Osteocyte (in vitro differentiated cells): ENCODE measurements around the gene CYB5R4. TPM values are rescaled to one million over a fixed set of nuclear protein-coding genes. Genes with fewer than 3 reads are reported as not detected.
"Not testable (repeated sequence)": the region's sequence is repeated elsewhere in the genome, so short reads cannot be mapped to it uniquely, and the experiment has no call there.

Experiments
- DNase-seq: peaks from one replicate; pipeline ENCODE4 v3.0.0; 2021; ENCODE audit warnings: mixed read lengths; ENCODE audit not compliant: unreplicated experiment; ENCODE audit errors: extremely low spot score
- H3K27ac Mint-ChIP-seq: one replicate; pipeline ENCODE4 v1.8.0; 2021; ENCODE audit warnings: mild to moderate bottlenecking, mixed read lengths; ENCODE audit not compliant: unreplicated experiment
- H3K27me3 Mint-ChIP-seq: one replicate; pipeline ENCODE4 v1.8.0; 2021; ENCODE audit warnings: mixed read lengths; ENCODE audit not compliant: unreplicated experiment
- H3K36me3 Mint-ChIP-seq: one replicate; pipeline ENCODE4 v1.8.0; 2021; ENCODE audit warnings: mixed read lengths; ENCODE audit not compliant: unreplicated experiment
- H3K4me1 Mint-ChIP-seq: one replicate; pipeline ENCODE4 v1.8.0; 2021; ENCODE audit warnings: mixed read lengths; ENCODE audit not compliant: unreplicated experiment
- H3K4me3 Mint-ChIP-seq: one replicate; pipeline ENCODE4 v1.8.0; 2021; ENCODE audit warnings: mild to moderate bottlenecking, moderate library complexity, mixed read lengths; ENCODE audit not compliant: unreplicated experiment
- H3K9me3 Mint-ChIP-seq: one replicate; pipeline ENCODE4 v1.8.0; 2021; ENCODE audit warnings: mixed read lengths; ENCODE audit not compliant: unreplicated experiment
- CTCF ChIP-seq: fragments of 200-600 bp; sonication (generic); IDR thresholded peaks from 2 replicates; pipeline ENCODE4 v1.5.0; 2021; ENCODE audit warnings: antibody characterized with exemption, mild to moderate bottlenecking, moderate library complexity
- total RNA-seq: library from RNA; stranded (reverse); gene quantifications from 2 replicates; pipeline ENCODE4 v1.2.1, GENCODE V29; 2021

Gene CYB5R4
- total RNA-seq, 1 donor from 2014 or later, result 10.9 TPM

- Mint-ChIP-seq H3K4me3 (no peak overlapping the region), H3K27me3 (no peaks in the 10 kb centered on the region), H3K36me3 (peaks cover 19% of the 10 kb centered on the region), H3K4me1 (no peaks in the 10 kb centered on the region), H3K9me3 (peaks cover 7% of the 10 kb centered on the region), H3K27ac (no peak overlapping the region)
- TF ChIP-seq CTCF, result no peak
- no peak for DNase-seq
Measured at GRCh38 chr6:83921315-83921714, 61.8 kb downstream of the CYB5R4 start.

- no peak for TF ChIP-seq CTCF
- Mint-ChIP-seq H3K4me3 (no peak overlapping the region), H3K9me3 (peaks cover 7% of the 10 kb centered on the region)
Measured at GRCh38 chr6:83927470-83927869, 68.0 kb downstream of the CYB5R4 start.

GRCh38 chr6:83928286-83928685 is 68.8 kb downstream of the CYB5R4 start:
- Mint-ChIP-seq H3K27me3 (no peaks in the 10 kb centered on the region), H3K4me3 (no peak overlapping the region), H3K4me1 (no peaks in the 10 kb centered on the region), H3K27ac (no peak overlapping the region), H3K36me3 (peaks cover 30% of the 10 kb centered on the region), H3K9me3 (peaks cover 7% of the 10 kb centered on the region)
- no peak for TF ChIP-seq CTCF
- no peak for DNase-seq

More at GRCh38 chr6:83927470-83927869, 68.0 kb downstream of the CYB5R4 start:
- Mint-ChIP-seq H3K27ac (no peak overlapping the region), H3K27me3 (no peaks in the 10 kb centered on the region), H3K4me1 (no peaks in the 10 kb centered on the region), H3K36me3 (peaks cover 32% of the 10 kb centered on the region)
- DNase-seq, result no peak

- H3K4me1 Mint-ChIP-seq, H3K27me3 Mint-ChIP-seq, DNase-seq, H3K27ac Mint-ChIP-seq, H3K4me3 Mint-ChIP-seq: not testable (repeated sequence)
- Mint-ChIP-seq H3K9me3 (peaks cover 16% of the 10 kb centered on the region), H3K36me3 (peaks cover 13% of the 10 kb centered on the region)
Measured at GRCh38 chr6:83946201-83946833, 86.8 kb downstream of the CYB5R4 start.

- DNase-seq, H3K27me3 Mint-ChIP-seq, H3K27ac Mint-ChIP-seq, H3K36me3 Mint-ChIP-seq, H3K4me3 Mint-ChIP-seq, H3K4me1 Mint-ChIP-seq: not testable (repeated sequence)
- peaks cover 16% of the 10 kb centered on the region for H3K9me3 Mint-ChIP-seq
Measured at GRCh38 chr6:83947983-83948382, 88.5 kb downstream of the CYB5R4 start.

GRCh38 chr6:83948851-83949250 is 89.4 kb downstream of the CYB5R4 start:
- no peaks in the 10 kb centered on the region for H3K27me3 Mint-ChIP-seq
- peaks cover 16% of the 10 kb centered on the region for H3K9me3 Mint-ChIP-seq
- peaks cover 5% of the 10 kb centered on the region for H3K4me1 Mint-ChIP-seq
- no peak for TF ChIP-seq CTCF
- H3K4me3 Mint-ChIP-seq, result no peak overlapping the region
- H3K36me3 Mint-ChIP-seq, result no peaks in the 10 kb centered on the region
- DNase-seq, result no peak
- H3K27ac Mint-ChIP-seq, result no peak overlapping the region

- H3K4me1 Mint-ChIP-seq, DNase-seq, H3K9me3 Mint-ChIP-seq, H3K27me3 Mint-ChIP-seq, H3K36me3 Mint-ChIP-seq, H3K4me3 Mint-ChIP-seq, H3K27ac Mint-ChIP-seq: not testable (repeated sequence)
Measured at GRCh38 chr6:83951423-83951822, 91.9 kb downstream of the CYB5R4 start.
